ENCODE data around the gene SUPT3H. TPM values are rescaled to one million over a fixed set of nuclear protein-coding genes. Genes with fewer than 3 reads are reported as not detected.

SUPT3H gene
- total RNA-seq, 1 experiment from 2014 or later, result 10.3 TPM

DNA sequence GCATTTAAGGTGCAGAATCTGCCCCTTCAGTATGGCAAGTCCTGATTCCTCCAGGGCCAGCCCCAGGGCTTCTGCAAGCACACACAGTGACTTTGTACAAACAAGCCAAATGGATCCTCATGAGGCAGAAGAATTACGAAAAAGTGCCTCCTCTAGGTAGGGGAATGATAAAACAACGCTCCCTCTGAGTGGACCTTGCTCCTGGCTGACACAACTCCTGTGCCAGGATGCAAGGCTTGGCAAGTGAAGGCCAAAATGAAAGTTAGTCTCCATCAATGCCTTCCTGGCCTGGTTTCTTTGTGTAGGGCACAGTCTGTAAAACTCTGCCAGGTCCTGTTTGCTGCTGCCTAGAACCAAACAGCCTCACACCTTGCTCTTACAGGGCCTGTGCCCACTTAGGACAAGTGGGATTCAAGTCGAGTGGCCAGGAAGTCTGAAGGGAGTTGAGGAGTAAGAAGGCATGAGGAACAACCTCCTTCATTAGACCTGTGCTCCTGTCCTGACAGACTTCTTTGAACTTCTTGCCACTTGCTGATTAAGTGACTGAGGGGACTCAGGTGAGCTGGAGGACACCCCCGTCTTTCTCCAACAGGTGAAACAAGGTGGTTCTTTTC is 573.1 kb downstream of the SUPT3H start:
- BruUV-seq (replicated peaks), result no TSS peak

DNA sequence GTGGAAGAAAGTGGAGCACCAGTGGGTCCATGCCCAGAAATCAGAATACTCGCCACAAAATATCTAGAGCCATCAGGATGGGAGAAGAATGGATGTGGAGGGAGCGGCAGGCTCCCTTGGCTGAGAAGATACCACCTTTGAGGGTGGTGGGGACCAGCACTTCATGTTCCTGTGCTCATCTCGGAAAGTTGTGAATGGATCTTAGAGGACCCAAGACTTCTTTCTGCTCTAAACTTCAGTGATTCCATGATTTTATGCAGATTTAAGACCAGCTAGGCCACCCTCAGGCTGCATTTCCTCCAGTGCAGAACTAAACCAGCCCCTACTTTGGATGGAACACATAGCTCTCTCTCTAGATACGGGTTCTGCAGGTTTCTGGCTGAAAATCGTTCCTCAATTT is 573.7 kb downstream of the SUPT3H start:
- Mint-ChIP-seq H3K4me3 (ENCODE audit: low read depth, unreplicated experiment) (no peak overlapping the region), H3K9me3 (ENCODE audit: low read depth, unreplicated experiment) (no peaks in the 10 kb centered on the region), H3K27ac (ENCODE audit: unreplicated experiment) (no peak overlapping the region), H3K27me3 (ENCODE audit: unreplicated experiment) (no peaks in the 10 kb centered on the region), H3K4me1 (ENCODE audit: low read depth, unreplicated experiment) (peaks cover 10% of the 10 kb centered on the region), H3K36me3 (ENCODE audit: insufficient read depth, unreplicated experiment) (no peaks in the 10 kb centered on the region)
- BruUV-seq (replicated peaks), result no TSS peak
- intact Hi-C loops (cut with micrococcal nuclease; ENCODE audit: unreplicated experiment), result no loop called here
- DNase-seq, result no peak
- TF ChIP-seq, protein P1, sequence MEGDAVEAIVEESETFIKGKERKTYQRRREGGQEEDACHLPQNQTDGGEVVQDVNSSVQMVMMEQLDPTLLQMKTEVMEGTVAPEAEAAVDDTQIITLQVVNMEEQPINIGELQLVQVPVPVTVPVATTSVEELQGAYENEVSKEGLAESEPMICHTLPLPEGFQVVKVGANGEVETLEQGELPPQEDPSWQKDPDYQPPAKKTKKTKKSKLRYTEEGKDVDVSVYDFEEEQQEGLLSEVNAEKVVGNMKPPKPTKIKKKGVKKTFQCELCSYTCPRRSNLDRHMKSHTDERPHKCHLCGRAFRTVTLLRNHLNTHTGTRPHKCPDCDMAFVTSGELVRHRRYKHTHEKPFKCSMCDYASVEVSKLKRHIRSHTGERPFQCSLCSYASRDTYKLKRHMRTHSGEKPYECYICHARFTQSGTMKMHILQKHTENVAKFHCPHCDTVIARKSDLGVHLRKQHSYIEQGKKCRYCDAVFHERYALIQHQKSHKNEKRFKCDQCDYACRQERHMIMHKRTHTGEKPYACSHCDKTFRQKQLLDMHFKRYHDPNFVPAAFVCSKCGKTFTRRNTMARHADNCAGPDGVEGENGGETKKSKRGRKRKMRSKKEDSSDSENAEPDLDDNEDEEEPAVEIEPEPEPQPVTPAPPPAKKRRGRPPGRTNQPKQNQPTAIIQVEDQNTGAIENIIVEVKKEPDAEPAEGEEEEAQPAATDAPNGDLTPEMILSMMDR (IDR thresholded peaks at IDR 0.05; ENCODE audit: unreplicated experiment), result no peak
- CTCF ChIA-PET, result no interaction called here

More for the DNA sequence above, 573.1 kb downstream of the SUPT3H start:
- H3K36me3 Mint-ChIP-seq (ENCODE audit: insufficient read depth, unreplicated experiment), result no peaks in the 10 kb centered on the region
- CTCF ChIA-PET, result no interaction called here
- no peak overlapping the region for H3K27ac Mint-ChIP-seq (ENCODE audit: unreplicated experiment)
- H3K27me3 Mint-ChIP-seq (ENCODE audit: unreplicated experiment), result no peaks in the 10 kb centered on the region
- intact Hi-C loops (cut with micrococcal nuclease; ENCODE audit: unreplicated experiment), result no loop called here
- H3K4me1 Mint-ChIP-seq (ENCODE audit: low read depth, unreplicated experiment), result peaks cover 8% of the 10 kb centered on the region
- TF ChIP-seq, protein P1 (IDR thresholded peaks at IDR 0.05; ENCODE audit: unreplicated experiment), result no peak
- no peak overlapping the region for H3K4me3 Mint-ChIP-seq (ENCODE audit: low read depth, unreplicated experiment)
- no peak for DNase-seq
- no peaks in the 10 kb centered on the region for H3K9me3 Mint-ChIP-seq (ENCODE audit: low read depth, unreplicated experiment)

DNA sequence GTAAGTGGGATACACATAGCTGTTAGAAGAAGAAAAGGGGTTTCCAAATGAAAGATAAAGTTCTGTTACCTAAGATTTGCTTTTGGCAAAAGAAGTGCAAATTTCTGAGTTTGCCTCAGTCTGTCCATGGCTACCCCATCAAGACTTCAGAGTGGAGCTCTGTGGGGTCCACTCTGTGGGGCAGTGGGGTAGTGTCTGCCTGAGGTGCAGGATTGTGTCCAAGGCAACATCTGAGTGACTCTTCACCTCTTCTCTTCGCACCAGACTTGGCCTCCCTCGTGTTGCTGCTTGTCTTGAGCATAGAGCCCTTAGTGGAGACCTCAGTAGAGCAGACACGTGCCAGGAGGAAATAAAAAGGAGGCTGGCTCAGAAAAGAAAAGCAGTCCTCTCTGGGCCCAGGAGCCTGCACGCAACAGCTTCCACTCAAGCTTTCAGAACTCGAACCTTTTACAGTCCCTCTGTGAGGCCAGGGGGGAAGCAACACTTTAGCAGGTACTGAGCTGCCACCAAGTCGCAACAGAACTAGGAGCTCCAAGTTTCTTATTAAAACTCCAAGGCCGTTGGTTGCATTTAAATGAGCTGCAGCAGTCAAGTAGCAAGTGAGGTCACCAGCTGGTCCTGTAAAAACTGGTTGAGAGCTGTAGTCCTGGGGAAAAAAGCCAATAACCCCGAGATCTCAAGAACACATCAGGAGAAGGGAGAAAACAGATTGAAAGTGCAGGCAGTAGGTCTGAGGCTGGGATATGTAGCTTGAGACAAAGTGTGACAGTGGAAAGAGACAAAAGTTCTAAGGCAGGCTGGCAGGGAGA is 576.7 kb downstream of the SUPT3H start:
- H3K27ac Mint-ChIP-seq (ENCODE audit: unreplicated experiment), result peak overlapping the region; percentile 69
- no peak overlapping the region for H3K4me3 Mint-ChIP-seq (ENCODE audit: low read depth, unreplicated experiment)
- no TSS peak for BruUV-seq (replicated peaks)
- TF ChIP-seq, protein P1 (IDR thresholded peaks at IDR 0.05; ENCODE audit: unreplicated experiment), result no peak
- intact Hi-C loops (cut with micrococcal nuclease; ENCODE audit: unreplicated experiment), result no loop called here
- H3K9me3 Mint-ChIP-seq (ENCODE audit: low read depth, unreplicated experiment), result no peaks in the 10 kb centered on the region
- CTCF ChIA-PET, result no interaction called here
- peaks cover 16% of the 10 kb centered on the region for H3K4me1 Mint-ChIP-seq (ENCODE audit: low read depth, unreplicated experiment)
- no peak for DNase-seq
- no peaks in the 10 kb centered on the region for H3K27me3 Mint-ChIP-seq (ENCODE audit: unreplicated experiment)
- H3K36me3 Mint-ChIP-seq (ENCODE audit: insufficient read depth, unreplicated experiment), result no peaks in the 10 kb centered on the region

DNA sequence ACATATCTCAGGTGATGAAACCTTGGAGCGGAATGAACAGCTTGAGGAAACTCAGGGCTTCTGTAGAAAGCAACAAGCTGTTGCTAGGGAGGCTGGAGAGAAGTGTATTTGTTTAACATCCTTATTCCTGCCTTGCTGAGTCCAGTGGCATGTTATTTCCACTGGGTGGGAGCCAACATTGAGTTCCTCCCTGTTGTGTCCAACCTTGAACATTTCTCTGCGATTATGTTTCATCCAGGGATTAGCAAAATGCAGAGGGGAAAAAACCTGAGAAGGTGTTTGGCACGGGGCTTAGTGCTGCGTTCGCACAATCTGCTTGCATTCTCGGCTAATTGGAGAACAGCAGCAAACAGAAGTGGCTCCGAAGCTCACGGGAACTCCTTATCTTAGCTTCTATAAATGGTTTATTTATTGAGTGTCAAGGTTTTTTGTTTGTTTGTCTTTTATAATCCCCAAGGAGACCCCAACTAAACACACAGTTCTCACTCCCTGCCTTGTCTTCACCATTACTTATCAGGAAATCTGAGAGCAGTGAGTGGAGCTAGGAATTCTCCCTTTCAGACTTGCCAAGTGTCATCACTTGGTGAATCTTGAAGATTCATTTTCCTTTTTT is 577.5 kb downstream of the SUPT3H start:
- H3K27me3 Mint-ChIP-seq (ENCODE audit: unreplicated experiment), result peaks cover 4% of the 10 kb centered on the region
- H3K4me1 Mint-ChIP-seq (ENCODE audit: low read depth, unreplicated experiment), result peaks cover 16% of the 10 kb centered on the region
- DNase-seq, result peak; percentile 38
- TF ChIP-seq, protein P1 (IDR thresholded peaks at IDR 0.05; ENCODE audit: unreplicated experiment), result no peak
- no TSS peak for BruUV-seq (replicated peaks)
- H3K27ac Mint-ChIP-seq (ENCODE audit: unreplicated experiment), result peak overlapping the region; percentile 69
- H3K9me3 Mint-ChIP-seq (ENCODE audit: low read depth, unreplicated experiment), result no peaks in the 10 kb centered on the region
- no peaks in the 10 kb centered on the region for H3K36me3 Mint-ChIP-seq (ENCODE audit: insufficient read depth, unreplicated experiment)
- intact Hi-C loops (cut with micrococcal nuclease; ENCODE audit: unreplicated experiment), result no loop called here
- CTCF ChIA-PET, result interaction anchor here (0.5 kb wide), 1 partner anchor 342 kb away, joined by 8 read pairs; no protein-coding TSS in a partner anchor
- peak overlapping the region; percentile 12 for H3K4me3 Mint-ChIP-seq (ENCODE audit: low read depth, unreplicated experiment)

All from Calu3 (cell line).